Measurements from ENCODE around the gene PROK1. TPM values are rescaled to one million over a fixed set of nuclear protein-coding genes. Genes with fewer than 3 reads are reported as not detected.
A peak's percentile ranks its signal among the peaks of the same experiment; 100 is the strongest.

The PROK1 gene
- total and polyA plus RNA-seq, 2 of the 13 experiments (the other 11 are each of a cell fraction or from before 2014, with no cell fraction given), result 0.07 TPM; not detected in 1

DNA sequence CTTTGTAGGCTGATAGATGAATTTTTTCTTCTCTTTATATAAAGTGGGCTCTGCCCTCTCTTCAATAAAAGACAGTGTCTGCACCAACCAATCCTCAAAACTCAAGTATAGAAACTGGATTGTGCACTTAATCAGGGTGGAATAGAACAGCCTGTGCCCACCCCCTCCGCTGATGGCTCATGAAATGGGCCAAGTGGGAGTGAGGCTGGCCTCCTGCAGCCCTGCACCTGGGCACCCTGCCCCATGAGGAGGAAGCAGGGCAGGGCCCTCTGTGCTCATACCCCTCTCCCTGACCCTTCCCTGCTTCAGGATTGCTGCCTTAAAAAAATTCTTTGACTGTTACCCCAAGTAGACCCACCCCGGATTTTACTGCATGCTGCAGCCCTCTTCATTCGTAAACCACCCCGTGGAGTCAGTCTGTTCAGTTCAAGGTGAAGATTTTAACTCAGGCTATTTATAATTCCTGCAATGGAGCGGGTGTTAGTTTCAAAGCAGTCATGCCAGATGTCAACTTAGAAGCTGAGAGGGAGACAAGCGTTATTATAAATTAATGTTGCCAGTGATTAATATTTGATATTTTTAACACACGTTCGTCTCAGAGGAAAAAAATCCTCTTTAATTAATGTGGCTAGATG, 15.8 kb downstream of the PROK1 start:
- Histone ChIP-seq H3K9me3 (ENCODE audit: low read length) (no peaks in the 10 kb centered on the region), H3K4me3 (replicated peaks in 1 of 3; ENCODE audit: insufficient read depth in 1 of 3, low read depth in 2 of 3, low read length in 3 of 3) (no peak overlapping the region), H3K36me3 (replicated peaks in 1 of 2; ENCODE audit: control insufficient read depth in 1 of 2, insufficient read depth in 2 of 2, low read length in 2 of 2) (no peaks in the 10 kb centered on the region), H2AFZ (ENCODE audit: low read length) (no peak overlapping the region), H3K27me3 (ENCODE audit: control insufficient read depth in 1 of 2, insufficient read depth in 2 of 2, low read length in 2 of 2) (peaks cover 0 to 4% of the 10 kb centered on the region in 2 experiments; a peak in 1 of 5 replicates), H3K4me1 (ENCODE audit: insufficient read depth, low read length) (0 out of 2 replicates have a peak, but pooled peaks cover 7% of the 10 kb centered on the region), H4K20me1 (ENCODE audit: insufficient read depth, low read length) (no peaks in the 10 kb centered on the region), H3K4me2 (ENCODE audit: low read depth, low read length) (no peak overlapping the region), H3K79me2 (ENCODE audit: insufficient read depth, low read length) (no peaks in the 10 kb centered on the region), H3K27ac (ENCODE audit: extremely low read length, insufficient read depth, low read length) (no peak overlapping the region), H3K9ac (ENCODE audit: insufficient read depth, low read depth, low read length) (no peak overlapping the region)
- FAIRE-seq (no peak), ATAC-seq (no peak), DNase-seq (ENCODE audit: low spot score) (no peak)
- WGBS (ENCODE audit: low lambda C conversion rate), result 24% methylated on average over 7 of the region's 8 CpGs
- POLR2A ChIA-PET, result no interaction called here
- TF ChIP-seq ZFP37 (CRISPR knock-in tag; IDR thresholded peaks at IDR 0.05; ENCODE audit: borderline replicate concordance) (no peak), ZNF569 (CRISPR knock-in tag; IDR thresholded peaks at IDR 0.05; ENCODE audit: borderline replicate concordance) (no peak), PAWR (CRISPR knock-in tag; IDR thresholded peaks at IDR 0.05; ENCODE audit: borderline replicate concordance) (no peak)
- CTCF ChIA-PET (ENCODE audit: low intra/inter-chr PET ratio, low total read pairs), result interaction anchor here (1.6 kb wide), 1 partner anchor 264 kb away, joined by 3 read pairs; no protein-coding TSS in a partner anchor
- in situ Hi-C loops (cut with HindIII; ENCODE audit: extremely low pct_ligation_motif_present, low pct_unique_long_range_greater_than_20kb), result no loop called here
- BruUV-seq (replicated peaks), result no TSS peak
- intact Hi-C loops (cut with micrococcal nuclease; ENCODE audit: unreplicated experiment), result no loop called here

DNA sequence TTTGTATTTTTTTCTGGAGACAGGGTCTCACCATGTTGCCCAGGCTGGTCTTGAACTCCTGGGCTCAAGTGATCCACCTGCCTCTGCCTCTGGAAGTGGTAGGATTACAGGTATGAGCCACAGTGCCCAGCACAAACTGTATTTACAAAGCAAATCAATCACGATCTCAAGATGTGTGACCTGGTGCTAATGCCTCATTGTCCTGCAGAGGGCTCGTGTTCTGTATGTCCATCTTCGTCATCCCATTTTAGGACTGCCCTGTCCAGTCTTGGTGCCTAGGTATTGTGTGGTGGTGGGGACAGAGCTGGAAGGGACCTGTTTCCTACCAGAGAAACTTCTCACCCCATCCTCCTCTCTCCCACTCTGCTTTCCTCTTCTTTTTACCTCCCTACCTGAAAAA, 20.2 kb downstream of the PROK1 start:
- intact Hi-C loops (cut with micrococcal nuclease; ENCODE audit: unreplicated experiment) (no loop called here), in situ Hi-C loops (cut with HindIII; ENCODE audit: extremely low pct_ligation_motif_present, low pct_unique_long_range_greater_than_20kb) (no loop called here)
- H2AFZ ChIP-seq (ENCODE audit: low read length), result no peak overlapping the region
- no peaks in the 10 kb centered on the region for H3K4me1 ChIP-seq (ENCODE audit: insufficient read depth, low read length)
- no peak overlapping the region for H3K9ac ChIP-seq (ENCODE audit: insufficient read depth, low read depth, low read length)
- H3K79me2 ChIP-seq (ENCODE audit: insufficient read depth, low read length), result no peaks in the 10 kb centered on the region
- no peak overlapping the region for H3K4me2 ChIP-seq (ENCODE audit: low read depth, low read length)
- no peaks in the 10 kb centered on the region for H4K20me1 ChIP-seq (ENCODE audit: insufficient read depth, low read length)
- H3K4me3 ChIP-seq (replicated peaks in 1 of 3; ENCODE audit: insufficient read depth in 1 of 3, low read depth in 2 of 3, low read length in 3 of 3), result no peak overlapping the region
- WGBS (ENCODE audit: low lambda C conversion rate), result 2% methylated on average over 3 of the region's 3 CpGs
- ChIA-PET CTCF (ENCODE audit: low intra/inter-chr PET ratio, low total read pairs) (no interaction called here), POLR2A (no interaction called here)
- FAIRE-seq (no peak), DNase-seq (ENCODE audit: low spot score) (no peak), ATAC-seq (peak; percentile 50; the same call in 2 of the 3 replicates)
- H3K36me3 ChIP-seq (replicated peaks in 1 of 2; ENCODE audit: control insufficient read depth in 1 of 2, insufficient read depth in 2 of 2, low read length in 2 of 2), result no peaks in the 10 kb centered on the region
- BruUV-seq (replicated peaks), result no TSS peak
- H3K27ac ChIP-seq (ENCODE audit: extremely low read length, insufficient read depth, low read length), result no peak overlapping the region
- H3K9me3 ChIP-seq (ENCODE audit: low read length), result no peaks in the 10 kb centered on the region
- TF ChIP-seq, protein P1, sequence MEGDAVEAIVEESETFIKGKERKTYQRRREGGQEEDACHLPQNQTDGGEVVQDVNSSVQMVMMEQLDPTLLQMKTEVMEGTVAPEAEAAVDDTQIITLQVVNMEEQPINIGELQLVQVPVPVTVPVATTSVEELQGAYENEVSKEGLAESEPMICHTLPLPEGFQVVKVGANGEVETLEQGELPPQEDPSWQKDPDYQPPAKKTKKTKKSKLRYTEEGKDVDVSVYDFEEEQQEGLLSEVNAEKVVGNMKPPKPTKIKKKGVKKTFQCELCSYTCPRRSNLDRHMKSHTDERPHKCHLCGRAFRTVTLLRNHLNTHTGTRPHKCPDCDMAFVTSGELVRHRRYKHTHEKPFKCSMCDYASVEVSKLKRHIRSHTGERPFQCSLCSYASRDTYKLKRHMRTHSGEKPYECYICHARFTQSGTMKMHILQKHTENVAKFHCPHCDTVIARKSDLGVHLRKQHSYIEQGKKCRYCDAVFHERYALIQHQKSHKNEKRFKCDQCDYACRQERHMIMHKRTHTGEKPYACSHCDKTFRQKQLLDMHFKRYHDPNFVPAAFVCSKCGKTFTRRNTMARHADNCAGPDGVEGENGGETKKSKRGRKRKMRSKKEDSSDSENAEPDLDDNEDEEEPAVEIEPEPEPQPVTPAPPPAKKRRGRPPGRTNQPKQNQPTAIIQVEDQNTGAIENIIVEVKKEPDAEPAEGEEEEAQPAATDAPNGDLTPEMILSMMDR (CRISPR knock-in tag; IDR thresholded peaks at IDR 0.05), result peak; percentile 15; the same call in 1 of the 2 replicates
- TF ChIP-seq STAT5B (CRISPR knock-in tag; IDR thresholded peaks at IDR 0.05) (no peak), FOXA1 (IDR thresholded peaks at IDR 0.05) (no peak), FOXA1 (CRISPR knock-in tag; IDR thresholded peaks at IDR 0.05) (no peak), SRSF9 (IDR thresholded peaks at IDR 0.05; ENCODE audit: borderline replicate concordance, insufficient read depth, low read depth, low read length, poor library complexity, severe bottlenecking) (no peak), MATR3 (CRISPR knock-in tag; IDR thresholded peaks at IDR 0.05) (no peak), AKAP8 (CRISPR knock-in tag; IDR thresholded peaks at IDR 0.05) (no peak), ZNF235 (CRISPR knock-in tag; IDR thresholded peaks at IDR 0.05; ENCODE audit: borderline replicate concordance) (no peak)
- no peaks in the 10 kb centered on the region for H3K27me3 ChIP-seq (ENCODE audit: control insufficient read depth in 1 of 2, insufficient read depth in 2 of 2, low read length in 2 of 2)
